ENCODE results near the gene MSANTD4. TPM values are rescaled to one million over a fixed set of nuclear protein-coding genes. Genes with fewer than 3 reads are reported as not detected.
"Not testable (repeated sequence)": the region's sequence is repeated elsewhere in the genome, so short reads cannot be mapped to it uniquely, and the experiment has no call there.

The MSANTD4 gene
- total RNA-seq, 1 experiment from 2014 or later = 30.1 TPM

- no peak for DNase-seq (ENCODE audit: low spot score)
- in situ Hi-C loops (cut with HindIII; ENCODE audit: low sequenced_read_pairs) = no loop called here
Measured at GRCh38 chr11:106015066-106015465, 7.0 kb downstream of the MSANTD4 start.

GRCh38 chr11:106014620-106015019 is 7.4 kb downstream of the MSANTD4 start:
- in situ Hi-C loops (cut with HindIII; ENCODE audit: low sequenced_read_pairs) = no loop called here
- no peak for DNase-seq (ENCODE audit: low spot score)

GRCh38 chr11:106014035-106014434 is 8.0 kb downstream of the MSANTD4 start:
- in situ Hi-C loops (cut with HindIII; ENCODE audit: low sequenced_read_pairs) = no loop called here
- no peak for DNase-seq (ENCODE audit: low spot score)

GRCh38 chr11:106012744-106013143 is 9.3 kb downstream of the MSANTD4 start:
- DNase-seq (ENCODE audit: low spot score) = peak; percentile 83
- in situ Hi-C loops (cut with HindIII; ENCODE audit: low sequenced_read_pairs) = no loop called here

GRCh38 chr11:106011481-106011880 is 10.6 kb downstream of the MSANTD4 start:
- DNase-seq (ENCODE audit: low spot score) = no peak
- in situ Hi-C loops (cut with HindIII; ENCODE audit: low sequenced_read_pairs) = no loop called here

GRCh38 chr11:106003094-106003493 is 18.9 kb downstream of the MSANTD4 start:
- DNase-seq (ENCODE audit: low spot score); in situ Hi-C loops (cut with HindIII; ENCODE audit: low sequenced_read_pairs): not testable (repeated sequence)

- in situ Hi-C loops (cut with HindIII; ENCODE audit: low sequenced_read_pairs) = no loop called here
- DNase-seq (ENCODE audit: low spot score) = no peak
Measured at GRCh38 chr11:106001304-106002012, 20.6 kb downstream of the MSANTD4 start.

- in situ Hi-C loops (cut with HindIII; ENCODE audit: low sequenced_read_pairs) = no loop called here
- DNase-seq (ENCODE audit: low spot score) = no peak
Measured at GRCh38 chr11:105991888-105992287, 30.2 kb downstream of the MSANTD4 start.

GRCh38 chr11:105989124-105989523 is 32.9 kb downstream of the MSANTD4 start:
- no peak for DNase-seq (ENCODE audit: low spot score)
- in situ Hi-C loops (cut with HindIII; ENCODE audit: low sequenced_read_pairs) = no loop called here

GRCh38 chr11:105988197-105988596 is 33.8 kb downstream of the MSANTD4 start:
- in situ Hi-C loops (cut with HindIII; ENCODE audit: low sequenced_read_pairs) = no loop called here
- DNase-seq (ENCODE audit: low spot score) = no peak

- no peak for DNase-seq (ENCODE audit: low spot score)
- in situ Hi-C loops (cut with HindIII; ENCODE audit: low sequenced_read_pairs) = no loop called here
Measured at GRCh38 chr11:105986554-105986953, 35.5 kb downstream of the MSANTD4 start.

- no peak for DNase-seq (ENCODE audit: low spot score)
Measured at GRCh38 chr11:105979997-105980703, 41.9 kb downstream of the MSANTD4 start.

GRCh38 chr11:105975128-105975527 is 46.9 kb downstream of the MSANTD4 start:
- in situ Hi-C loops (cut with HindIII; ENCODE audit: low sequenced_read_pairs) = no loop called here
- DNase-seq (ENCODE audit: low spot score) = no peak

More at GRCh38 chr11:105979997-105980703, 41.9 kb downstream of the MSANTD4 start:
- in situ Hi-C loops (cut with HindIII; ENCODE audit: low sequenced_read_pairs) = no loop called here

- in situ Hi-C loops (cut with HindIII; ENCODE audit: low sequenced_read_pairs) = no loop called here
- no peak for DNase-seq (ENCODE audit: low spot score)
Measured at GRCh38 chr11:105969756-105970155, 52.3 kb downstream of the MSANTD4 start.

- in situ Hi-C loops (cut with HindIII; ENCODE audit: low sequenced_read_pairs) = no loop called here
Measured at GRCh38 chr11:105968021-105968697, 53.9 kb downstream of the MSANTD4 start.

GRCh38 chr11:105960252-105961245 is 61.5 kb downstream of the MSANTD4 start:
- in situ Hi-C loops (cut with HindIII; ENCODE audit: low sequenced_read_pairs) = no loop called here
- DNase-seq (ENCODE audit: low spot score) = no peak

More at GRCh38 chr11:105968021-105968697, 53.9 kb downstream of the MSANTD4 start:
- DNase-seq (ENCODE audit: low spot score) = peak; percentile 7
